ENCODE measurements around the gene RUFY1. TPM values are rescaled to one million over a fixed set of nuclear protein-coding genes. Genes with fewer than 3 reads are reported as not detected.

Gene RUFY1
- total and polyA plus RNA-seq, 12 donors = 17.0 to 38.3 (median 21.4) TPM

- H3K4me3 ChIP-seq = no peak overlapping the region
- peaks cover 0 to 27% (median 15%) of the 10 kb centered on the region in 9 donors for H3K4me1 ChIP-seq
- TF ChIP-seq, protein P1, sequence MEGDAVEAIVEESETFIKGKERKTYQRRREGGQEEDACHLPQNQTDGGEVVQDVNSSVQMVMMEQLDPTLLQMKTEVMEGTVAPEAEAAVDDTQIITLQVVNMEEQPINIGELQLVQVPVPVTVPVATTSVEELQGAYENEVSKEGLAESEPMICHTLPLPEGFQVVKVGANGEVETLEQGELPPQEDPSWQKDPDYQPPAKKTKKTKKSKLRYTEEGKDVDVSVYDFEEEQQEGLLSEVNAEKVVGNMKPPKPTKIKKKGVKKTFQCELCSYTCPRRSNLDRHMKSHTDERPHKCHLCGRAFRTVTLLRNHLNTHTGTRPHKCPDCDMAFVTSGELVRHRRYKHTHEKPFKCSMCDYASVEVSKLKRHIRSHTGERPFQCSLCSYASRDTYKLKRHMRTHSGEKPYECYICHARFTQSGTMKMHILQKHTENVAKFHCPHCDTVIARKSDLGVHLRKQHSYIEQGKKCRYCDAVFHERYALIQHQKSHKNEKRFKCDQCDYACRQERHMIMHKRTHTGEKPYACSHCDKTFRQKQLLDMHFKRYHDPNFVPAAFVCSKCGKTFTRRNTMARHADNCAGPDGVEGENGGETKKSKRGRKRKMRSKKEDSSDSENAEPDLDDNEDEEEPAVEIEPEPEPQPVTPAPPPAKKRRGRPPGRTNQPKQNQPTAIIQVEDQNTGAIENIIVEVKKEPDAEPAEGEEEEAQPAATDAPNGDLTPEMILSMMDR (IDR thresholded peaks at IDR 0.05) = no peak
- no peak overlapping the region for H3K27ac ChIP-seq
- intact Hi-C loops (cut with DNase I) = no loop called here
- no peaks in the 10 kb centered on the region for H3K27me3 ChIP-seq
- H3K36me3 ChIP-seq = peaks cover 6 to 100% (median 63%) of the 10 kb centered on the region in 9 donors
- no peak for ATAC-seq
- 92 to 93% methylated on average over 12 of the region's 12 CpGs for WGBS, 2 donors
- no peak for DNase-seq
- H3K9me3 ChIP-seq = no peaks in the 10 kb centered on the region
Measured at GRCh38 chr5:179603308-179603707, 53.0 kb downstream of the RUFY1 start.

DNA sequence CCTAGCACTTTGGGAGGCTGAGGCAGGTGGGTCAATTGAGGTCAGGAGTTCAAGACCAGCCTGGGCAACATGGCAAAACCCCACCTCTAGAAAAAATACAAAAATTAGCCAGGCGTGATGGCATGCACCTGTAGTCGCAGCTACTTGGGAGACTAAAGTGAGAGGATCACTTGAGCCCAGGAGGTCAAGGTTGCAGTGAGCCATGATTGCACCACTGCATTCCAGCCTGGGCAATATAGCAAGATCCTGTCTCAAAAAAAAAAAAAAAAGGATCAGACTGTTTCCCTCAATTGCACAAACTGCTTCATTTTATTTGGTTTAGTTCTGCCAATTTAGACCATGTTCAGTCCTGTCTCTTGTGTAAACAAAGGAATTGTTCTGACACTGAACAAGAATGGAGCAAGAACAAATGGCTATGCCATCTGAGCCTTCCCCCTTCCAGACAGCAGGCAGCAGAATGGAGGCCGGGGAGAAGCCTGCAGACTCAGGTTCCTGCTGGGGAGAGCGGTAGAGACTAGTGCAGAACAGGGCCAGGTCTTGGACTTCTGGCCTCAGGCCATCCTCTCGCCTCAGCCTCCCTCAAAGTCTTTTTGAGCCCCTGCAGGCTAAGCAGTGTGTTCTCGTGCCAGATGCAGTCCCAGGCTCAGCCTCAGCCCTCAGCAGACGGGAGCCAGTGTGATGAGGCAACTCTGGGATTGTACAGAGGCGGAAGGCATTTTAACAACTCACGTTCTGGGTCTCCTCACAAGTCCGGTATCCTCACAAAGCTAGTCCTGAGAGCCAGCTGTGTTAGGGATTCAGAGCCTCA, 54.9 kb downstream of the RUFY1 start:
- Histone ChIP-seq H3K4me1 (peaks cover 0 to 33% (median 18%) of the 10 kb centered on the region in 9 donors), H3K27me3 (no peaks in the 10 kb centered on the region), H3K36me3 (peaks cover 0 to 100% (median 56%) of the 10 kb centered on the region in 9 donors), H3K27ac (no peak overlapping the region), H3K4me3 (no peak overlapping the region), H3K9me3 (no peaks in the 10 kb centered on the region)
- DNase-seq = no peak
- TF ChIP-seq, protein P1 (IDR thresholded peaks at IDR 0.05) = no peak
- intact Hi-C loops (cut with DNase I) = no loop called here
- peak in 2 of 8 donors; percentile 5 to 12 for ATAC-seq
- 79 to 82% methylated on average over 10 of the region's 10 CpGs for WGBS, 2 donors

- Histone ChIP-seq H3K36me3 (peaks cover 0 to 100% (median 59%) of the 10 kb centered on the region in 9 donors), H3K27ac (peak overlapping the region in 3 of 10 donors; percentile 31 to 65 (median 36)), H3K4me1 (peaks cover 0 to 44% (median 15%) of the 10 kb centered on the region in 9 donors), H3K27me3 (no peaks in the 10 kb centered on the region), H3K9me3 (no peaks in the 10 kb centered on the region), H3K4me3 (no peak overlapping the region)
- intact Hi-C loops (cut with DNase I) = no loop called here
- peak in 1 of 8 donors; percentile 4 for ATAC-seq
- TF ChIP-seq, protein P1 (IDR thresholded peaks at IDR 0.05) = no peak
- no peak for DNase-seq
- whole genome bisulfite sequencing, 2 donors = 83 to 84% methylated on average over 21 of the region's 21 CpGs
Measured at GRCh38 chr5:179606071-179606909, 55.9 kb downstream of the RUFY1 start.

DNA sequence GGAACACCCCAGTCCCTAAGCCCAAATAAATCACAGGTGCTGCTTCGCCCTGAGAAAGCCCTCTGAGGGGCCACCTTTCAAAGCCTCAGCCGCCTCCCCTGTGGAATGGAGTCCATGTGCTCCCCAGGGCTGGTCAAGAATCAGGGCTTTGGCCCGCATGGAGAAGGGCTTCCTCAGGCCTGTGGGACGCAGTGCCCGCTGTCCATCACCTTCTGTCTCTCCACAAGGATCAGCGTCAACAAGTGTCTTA, 56.5 kb downstream of the RUFY1 start:
- Histone ChIP-seq H3K27ac (peak overlapping the region in 6 of 10 donors; percentile 15 to 65 (median 28)), H3K36me3 (peaks cover 0 to 100% (median 60%) of the 10 kb centered on the region in 9 donors)
- intact Hi-C loops (cut with DNase I) = no loop called here

More for the DNA sequence above, 56.5 kb downstream of the RUFY1 start:
- H3K9me3 ChIP-seq = no peaks in the 10 kb centered on the region
- H3K4me3 ChIP-seq = no peak overlapping the region
- DNase-seq (no peak), ATAC-seq (peak in 3 of 8 donors; percentile 2 to 17 (median 4))
- H3K27me3 ChIP-seq = no peaks in the 10 kb centered on the region
- 89 to 94% methylated on average over 6 of the region's 6 CpGs for WGBS, 2 donors
- peaks cover 0 to 48% (median 18%) of the 10 kb centered on the region in 9 donors for H3K4me1 ChIP-seq
- TF ChIP-seq, protein P1 (IDR thresholded peaks at IDR 0.05) = no peak
